HepG2 (cell line): Measurements from ENCODE around the gene JMJD1C. TPM values are rescaled to one million over a fixed set of nuclear protein-coding genes. Genes with fewer than 3 reads are reported as not detected.

Source experiments
- ATAC-seq: fragments of 200-7000 bp; cut with Tn5 transposase; 3 replicates; pipeline ENCODE4 v1.9.1; 2020; ENCODE audit warnings: mild to moderate bottlenecking, moderate library complexity
- BruUV-seq: library from RNA; stranded (reverse); fragments of 400-500 nt; replicated peaks from 2 replicates; lab custom pipeline; 2021; lab: Mats Ljungman, UMichigan
- CTCF ChIA-PET: fragments of 300-600 bp; formaldehyde crosslinking; extraction: SDS; loops from one replicate; lab custom pipeline; 2021; ENCODE audit warnings: low total read pairs, inconsistent platforms, low intra/inter-chr PET ratio; lab: Yijun Ruan, JAX
- POLR2A ChIA-PET: fragments of 350-600 bp; sonication (Branson Sonifier 250); formaldehyde crosslinking; loops from one replicate; lab custom pipeline; 2020; ENCODE audit warnings: antibody characterized with exemption, inconsistent platforms; lab: Yijun Ruan, JAX
- DNase-seq: peaks from one replicate; pipeline ENCODE4 v3.0.0-alpha.2; 2015; ENCODE audit warnings: low spot score
- FAIRE-seq: peaks from 3 replicates; lab custom pipeline; 2011; peaks lifted over from hg19 to GRCh38; lab: Jason Lieb, UNC
- H2AFZ ChIP-seq: one replicate; pipeline ENCODE4 v1.6.1; 2011; ENCODE audit warnings: low read length, inconsistent platforms
- H3K27ac ChIP-seq: fragments of 300-600 bp; 3 replicates; pipeline ENCODE4 v1.8.0; 2011; ENCODE audit warnings: mixed run types, mild to moderate bottlenecking, mixed read lengths, low read length, inconsistent platforms; ENCODE audit not compliant: insufficient read depth; ENCODE audit errors: extremely low read length
- H3K27me3 ChIP-seq, 2 experiments: fragments of 200-600 bp in 1 of 2; 2 replicates in 1 of 2; 3 replicates in 1 of 2; pipeline versions ENCODE4 v1.6.0 to v1.8.0; 2011; ENCODE audit warnings: low read length in 2 of 2, mild to moderate bottlenecking in 2 of 2, moderate library complexity in 2 of 2, inconsistent platforms in 1 of 2; ENCODE audit not compliant: insufficient read depth in 2 of 2, control insufficient read depth in 1 of 2
- H3K36me3 ChIP-seq, 2 experiments: fragments of 200-600 bp in 1 of 2; replicated peaks in 1 of 2; 2 replicates in 1 of 2; 3 replicates in 1 of 2; pipeline versions ENCODE4 v1.5.1 to v1.8.0; 2011; ENCODE audit warnings: low read length in 2 of 2, inconsistent platforms in 1 of 2; ENCODE audit not compliant: insufficient read depth in 2 of 2, control insufficient read depth in 1 of 2
- H3K4me1 ChIP-seq: 2 replicates; pipeline ENCODE4 v1.5.1; 2012; ENCODE audit warnings: low read length, inconsistent platforms; ENCODE audit not compliant: insufficient read depth
- H3K4me2 ChIP-seq: 2 replicates; pipeline ENCODE4 v1.6.0; 2011; ENCODE audit warnings: low read depth, low read length, inconsistent platforms
- H3K4me3 ChIP-seq, 3 experiments: fragments of 200-600 bp in 1 of 3; sonication (generic), shearing (Covaris generic) in 1 of 3; replicated peaks in 1 of 3; 2 replicates each; pipeline ENCODE4 v1.5.1; 2011 to 2016; ENCODE audit warnings: low read length in 3 of 3, inconsistent platforms in 2 of 3, low read depth in 2 of 3, mild to moderate bottlenecking in 2 of 3, control low read depth in 1 of 3, mixed read lengths in 1 of 3; ENCODE audit not compliant: insufficient read depth in 1 of 3
- H3K79me2 ChIP-seq: one replicate; pipeline ENCODE4 v1.6.1; 2011; ENCODE audit warnings: low read length, inconsistent platforms; ENCODE audit not compliant: insufficient read depth
- H3K9ac ChIP-seq: 2 replicates; pipeline ENCODE4 v1.6.0; 2011; ENCODE audit warnings: mild to moderate bottlenecking, low read depth, low read length, inconsistent platforms; ENCODE audit not compliant: insufficient read depth
- H3K9me3 ChIP-seq: 2 replicates; pipeline ENCODE4 v1.5.1; 2012; ENCODE audit warnings: mild to moderate bottlenecking, low read length
- H4K20me1 ChIP-seq: 2 replicates; pipeline ENCODE4 v1.6.0; 2011; ENCODE audit warnings: inconsistent platforms, mild to moderate bottlenecking, low read length, moderate library complexity; ENCODE audit not compliant: insufficient read depth
- BCL6 ChIP-seq: IDR thresholded peaks from 2 replicates; pipeline ENCODE4 v1.6.1; 2016; ENCODE audit warnings: missing genetic modification reagents, missing compliant biosample characterization
- ELF1 ChIP-seq: sonication (generic); formaldehyde crosslinking; IDR thresholded peaks from 2 replicates; pipeline ENCODE4 v1.4.0; 2020; ENCODE audit warnings: missing genetic modification reagents
- GPN1 ChIP-seq: sonication (generic); formaldehyde crosslinking; IDR thresholded peaks from 2 replicates; pipeline ENCODE4 v1.5.1; 2020; ENCODE audit warnings: missing genetic modification reagents, borderline replicate concordance
- HOXA5 ChIP-seq: sonication (generic); formaldehyde crosslinking; IDR thresholded peaks from 2 replicates; pipeline ENCODE4 v1.4.0; 2020; ENCODE audit warnings: missing genetic modification reagents
- NRL ChIP-seq: sonication (generic); formaldehyde crosslinking; IDR thresholded peaks from 2 replicates; pipeline ENCODE4 v1.5.0; 2020; ENCODE audit warnings: missing genetic modification reagents, mild to moderate bottlenecking, moderate library complexity, borderline replicate concordance
- PAF1 ChIP-seq: IDR thresholded peaks from 2 replicates; pipeline ENCODE4 v1.6.1; 2016; ENCODE audit warnings: missing genetic modification reagents, missing compliant biosample characterization
- TCF7L2 ChIP-seq: IDR thresholded peaks from 2 replicates; pipeline ENCODE4 v1.6.1; 2011; ENCODE audit warnings: mild to moderate bottlenecking, low read depth, low read length, moderate library complexity
- ZFP37 ChIP-seq: sonication (generic); formaldehyde crosslinking; IDR thresholded peaks from 2 replicates; pipeline ENCODE4 v1.4.0; 2020; ENCODE audit warnings: missing genetic modification reagents, borderline replicate concordance
- ZFX ChIP-seq: sonication (generic); formaldehyde crosslinking; IDR thresholded peaks from 2 replicates; pipeline ENCODE4 v1.4.0; 2020; ENCODE audit warnings: mild to moderate bottlenecking, low read depth, missing genetic modification reagents, moderate library complexity
- ZKSCAN5 ChIP-seq: sonication (generic); formaldehyde crosslinking; IDR thresholded peaks from 2 replicates; pipeline ENCODE4 v1.5.1; 2020; ENCODE audit warnings: mild to moderate bottlenecking, missing genetic modification reagents
- ZNF652 ChIP-seq: IDR thresholded peaks from 2 replicates; pipeline ENCODE4 v1.6.1; 2016; ENCODE audit warnings: low read depth, borderline replicate concordance
- ZSCAN20 ChIP-seq: sonication (generic); formaldehyde crosslinking; IDR thresholded peaks from 2 replicates; pipeline ENCODE4 v1.4.0; 2020; ENCODE audit warnings: missing genetic modification reagents, mild to moderate bottlenecking, borderline replicate concordance
- WGBS: methylation state at CpG from one replicate; pipeline ENCODE4 v1.1.6; 2017; ENCODE audit warnings: low lambda C conversion rate; 5-methylcytosine and 5-hydroxymethylcytosine counted together
- in situ Hi-C: cut with HindIII; loops from 2 replicates; pipeline ENCODE4 v1.10.0; 2017; ENCODE audit warnings: low pct_unique_long_range_greater_than_20kb; ENCODE audit not compliant: extremely low pct_ligation_motif_present
- intact Hi-C: fragments of 100-400 bp; cut with micrococcal nuclease; formaldehyde crosslinking; loops from one replicate; pipeline ENCODE4 v1.10.0; 2022; ENCODE audit not compliant: unreplicated experiment
- polyA plus RNA-seq, 8 experiments: library from polyadenylated mRNA; depleted of rRNA in 3 of 8; stranded (reverse) in 7 of 8; unstranded in 1 of 8; fragments of >200 nt; fragmentation: Illumina TruSeq in 4 of 8; extraction: Trizol in 4 of 8; gene quantifications; 2 replicates each; pipeline versions ENCODE4 v1.2.1 to v1.2.3, GENCODE V29; 2011 to 2016; ENCODE audit warnings: low read depth in 4 of 8, missing spikeins in 1 of 8, mixed read lengths in 1 of 8; ENCODE audit not compliant: insufficient read depth in 1 of 8
- total RNA-seq, 5 experiments: library from RNA; depleted of rRNA; stranded (reverse); fragments of >200 nt; fragmentation: Illumina TruSeq; extraction: Trizol; gene quantifications; 2 replicates each; pipeline ENCODE4 v1.2.3, GENCODE V29; 2016; ENCODE audit warnings: low read depth in 1 of 5
- TF ChIP-seq, protein P1 (sequence below): sonication (generic); formaldehyde crosslinking; IDR thresholded peaks from 2 replicates; pipeline ENCODE4 v1.5.1; 2020; ENCODE audit warnings: missing genetic modification reagents, mild to moderate bottlenecking, borderline replicate concordance

Gene JMJD1C
- total and polyA plus RNA-seq, 2 of the 13 experiments (the other 11 are each of a cell fraction or from before 2014, with no cell fraction given): 42.3 to 42.7 TPM

DNA sequence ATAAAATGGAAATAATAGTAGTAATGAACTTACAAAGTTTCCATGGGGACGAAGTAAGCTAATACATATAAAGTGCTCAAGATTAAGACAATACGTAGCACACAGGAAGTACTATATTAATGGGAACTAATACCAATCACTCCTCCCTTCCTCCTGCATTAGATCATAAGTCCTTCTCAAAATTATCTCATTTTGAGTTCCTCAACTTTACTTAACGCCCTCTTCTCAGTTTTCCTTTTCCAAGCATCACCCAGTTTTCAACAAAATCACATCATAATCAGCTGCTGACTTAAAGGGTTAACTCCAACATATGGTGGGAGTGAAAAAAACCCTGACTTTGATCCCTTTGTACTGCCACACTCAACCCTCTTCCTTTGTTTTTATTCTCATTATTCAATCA is 24.4 kb downstream of the JMJD1C start:
- TF ChIP-seq ZFP37 (CRISPR knock-in tag) (no peak), ZNF652 (peak; percentile 75)
- peaks cover 5% of the 10 kb centered on the region; the same call in 1 of the 2 replicates for H4K20me1 ChIP-seq
- peaks cover 14% of the 10 kb centered on the region; the same call in 1 of the 2 replicates for H3K4me1 ChIP-seq
- H3K36me3 ChIP-seq: peaks cover 0 to 1% of the 10 kb centered on the region in 2 experiments; a peak in 1 of 5 replicates
- ChIA-PET CTCF (no interaction called here), POLR2A (no interaction called here)
- H3K79me2 ChIP-seq: peaks cover 86% of the 10 kb centered on the region
- WGBS: 96% methylated on average over 3 of the region's 3 CpGs
- no peak overlapping the region for H3K4me2 ChIP-seq
- ATAC-seq: no peak
- no TSS peak for BruUV-seq
- no peaks in the 10 kb centered on the region for H3K27me3 ChIP-seq
- in situ Hi-C loops: no loop called here
- no peak overlapping the region for H2AFZ ChIP-seq
- H3K27ac ChIP-seq: no peak overlapping the region
- no peak for DNase-seq
- no peak for FAIRE-seq
- intact Hi-C loops: no loop called here
- H3K4me3 ChIP-seq: no peak overlapping the region
- no peak overlapping the region for H3K9ac ChIP-seq
- H3K9me3 ChIP-seq: no peaks in the 10 kb centered on the region

DNA sequence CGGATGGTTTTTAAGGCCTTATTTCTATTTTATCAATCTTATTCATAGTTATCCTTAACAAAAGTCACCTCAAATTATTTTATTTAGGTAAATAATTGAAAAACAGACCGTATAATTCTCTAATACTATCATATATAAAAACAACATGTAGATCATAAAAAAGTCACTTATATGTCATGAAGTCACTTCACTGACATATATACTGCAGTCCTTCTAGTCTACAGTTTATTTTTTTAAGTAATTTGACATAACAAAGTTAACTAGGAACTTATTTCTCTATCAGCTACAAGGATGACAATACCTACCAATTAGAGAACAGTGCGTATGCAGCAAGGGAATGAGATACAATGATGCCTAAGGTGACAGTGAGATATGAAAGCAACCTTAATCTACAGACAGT is 26.2 kb downstream of the JMJD1C start:
- in situ Hi-C loops: no loop called here
- FAIRE-seq (no peak), ATAC-seq (no peak), DNase-seq (no peak)
- H3K4me3 ChIP-seq: no peak overlapping the region
- no peaks in the 10 kb centered on the region for H3K36me3 ChIP-seq
- H3K27ac ChIP-seq: no peak overlapping the region
- ChIA-PET POLR2A (no interaction called here), CTCF (no interaction called here)
- BruUV-seq: no TSS peak
- 98% methylated on average over 3 of the region's 3 CpGs for WGBS
- H2AFZ ChIP-seq: no peak overlapping the region
- peaks cover 9% of the 10 kb centered on the region; the same call in 1 of the 2 replicates for H4K20me1 ChIP-seq
- no peak overlapping the region for H3K9ac ChIP-seq
- no peaks in the 10 kb centered on the region for H3K9me3 ChIP-seq
- peaks cover 88% of the 10 kb centered on the region for H3K79me2 ChIP-seq
- no peak overlapping the region for H3K4me2 ChIP-seq
- peaks cover 32% of the 10 kb centered on the region for H3K4me1 ChIP-seq
- no peaks in the 10 kb centered on the region for H3K27me3 ChIP-seq
- intact Hi-C loops: no loop called here
- TF ChIP-seq HOXA5 (CRISPR knock-in tag) (no peak), PAF1 (CRISPR knock-in tag) (no peak), GPN1 (CRISPR knock-in tag) (no peak), ELF1 (CRISPR knock-in tag) (no peak), NRL (CRISPR knock-in tag) (no peak), ZSCAN20 (CRISPR knock-in tag) (no peak), ZKSCAN5 (CRISPR knock-in tag) (no peak), ZFX (CRISPR knock-in tag) (no peak), BCL6 (no peak), TCF7L2 (no peak)
- TF ChIP-seq, protein P1, sequence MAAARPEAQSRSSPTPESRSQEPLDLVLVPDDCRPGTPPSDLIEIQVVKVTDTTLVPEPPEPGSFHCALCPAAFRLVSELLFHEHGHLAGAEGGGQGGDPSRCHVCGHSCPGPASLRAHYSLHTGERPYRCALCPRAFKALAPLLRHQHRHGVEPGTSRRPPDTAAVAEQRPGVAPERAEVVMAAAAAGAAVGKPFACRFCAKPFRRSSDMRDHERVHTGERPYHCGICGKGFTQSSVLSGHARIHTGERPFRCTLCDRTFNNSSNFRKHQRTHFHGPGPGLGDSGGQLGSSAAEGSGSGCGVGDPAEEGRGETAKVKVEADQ: no peak
